Dedifferentiated amniotic fluid mesenchymal stem cell (primary cell): ENCODE measurements around the gene ZRANB1.
"Not testable (repeated sequence)": the region's sequence is repeated elsewhere in the genome, so short reads cannot be mapped to it uniquely, and the experiment has no call there.

Experiments used
- DNase-seq: peaks from one replicate; pipeline ENCODE4 v3.0.0-alpha.2; 2016; ENCODE audit errors: extremely low spot score

ZRANB1 gene

GRCh38 chr10:124963866-124964720, 22.2 kb downstream of the ZRANB1 start:
- no peak for DNase-seq

- no peak for DNase-seq
Observed at GRCh38 chr10:124966008-124966407, 24.1 kb downstream of the ZRANB1 start.

- DNase-seq = no peak
Observed at GRCh38 chr10:124967255-124967654, 25.3 kb downstream of the ZRANB1 start.

- no peak for DNase-seq
Observed at GRCh38 chr10:124971276-124971675, 29.4 kb downstream of the ZRANB1 start.

GRCh38 chr10:124972637-124973036, 30.7 kb downstream of the ZRANB1 start:
- no peak for DNase-seq

- no peak for DNase-seq
Observed at GRCh38 chr10:124974131-124974530, 32.2 kb downstream of the ZRANB1 start.

GRCh38 chr10:124975977-124976514, 34.1 kb downstream of the ZRANB1 start:
- no peak for DNase-seq

- no peak for DNase-seq
Observed at GRCh38 chr10:124977161-124977560, 35.2 kb downstream of the ZRANB1 start.

- DNase-seq = no peak
Observed at GRCh38 chr10:124977648-124978375, 35.9 kb downstream of the ZRANB1 start.

- DNase-seq = no peak
Observed at GRCh38 chr10:124978376-124978725, 36.4 kb downstream of the ZRANB1 start.

GRCh38 chr10:124983321-124983720, 41.4 kb downstream of the ZRANB1 start:
- DNase-seq = no peak

GRCh38 chr10:124984376-124984775, 42.5 kb downstream of the ZRANB1 start:
- no peak for DNase-seq

GRCh38 chr10:124985162-124985561, 43.2 kb downstream of the ZRANB1 start:
- DNase-seq = no peak

- no peak for DNase-seq
Observed at GRCh38 chr10:124987788-124988187, 45.9 kb downstream of the ZRANB1 start.

- DNase-seq = not testable (repeated sequence)
Observed at GRCh38 chr10:124988753-124989152, 46.8 kb downstream of the ZRANB1 start.

- no peak for DNase-seq
Observed at GRCh38 chr10:124989526-124989925, 47.6 kb downstream of the ZRANB1 start.

- no peak for DNase-seq
Observed at GRCh38 chr10:124990671-124991625, 49.0 kb downstream of the ZRANB1 start.

GRCh38 chr10:124991835-124992234, 49.9 kb downstream of the ZRANB1 start:
- DNase-seq = no peak

- peak; percentile 40 for DNase-seq
Observed at GRCh38 chr10:124992462-124993344, 50.8 kb downstream of the ZRANB1 start.

GRCh38 chr10:124993345-124993708, 51.4 kb downstream of the ZRANB1 start:
- DNase-seq = no peak
